Mesendoderm (in vitro differentiated cells): ENCODE measurements around the gene BCLAF1.
"Not testable (repeated sequence)": the region's sequence is repeated elsewhere in the genome, so short reads cannot be mapped to it uniquely, and the experiment has no call there.

ENCODE experiments used
- DNase-seq: peaks from one replicate; pipeline ENCODE4 v3.0.0; 2013
- H2AK5ac ChIP-seq: 2 replicates; pipeline ENCODE4 v1.6.1; 2013; ENCODE audit warnings: low read length, inconsistent platforms
- H2BK120ac ChIP-seq: 2 replicates; pipeline ENCODE4 v1.6.1; 2013; ENCODE audit warnings: low read depth, mild to moderate bottlenecking, low read length, moderate library complexity, mixed read lengths
- H2BK15ac ChIP-seq: replicated peaks from 2 replicates; pipeline ENCODE4 v1.6.1; 2013; ENCODE audit warnings: low read depth, mild to moderate bottlenecking, moderate library complexity
- H2BK5ac ChIP-seq: 2 replicates; pipeline ENCODE4 v1.6.1; 2013; ENCODE audit warnings: low read length, inconsistent platforms
- H3K18ac ChIP-seq: 2 replicates; pipeline ENCODE4 v1.6.1; 2013; ENCODE audit warnings: mild to moderate bottlenecking, low read length, mixed read lengths
- H3K23ac ChIP-seq: one replicate; pipeline ENCODE4 v1.6.1; 2013; ENCODE audit warnings: low read length
- H3K27ac ChIP-seq: 2 replicates; pipeline ENCODE4 v1.5.1; 2013; ENCODE audit warnings: low read depth, mild to moderate bottlenecking, inconsistent platforms, low read length, moderate library complexity
- H3K27me3 ChIP-seq: 2 replicates; pipeline ENCODE4 v1.6.1; 2013; ENCODE audit warnings: low read length, control low read depth, mild to moderate bottlenecking, inconsistent platforms; ENCODE audit not compliant: insufficient read depth, poor library complexity
- H3K36me3 ChIP-seq: 2 replicates; pipeline ENCODE4 v1.6.1; 2013; ENCODE audit warnings: low read length, inconsistent platforms; ENCODE audit not compliant: control insufficient read depth, insufficient read depth
- H3K4ac ChIP-seq: one replicate; pipeline ENCODE4 v1.6.1; 2013; ENCODE audit warnings: low read depth, mild to moderate bottlenecking, low read length, moderate library complexity
- H3K4me1 ChIP-seq: 2 replicates; pipeline ENCODE4 v1.6.1; 2013; ENCODE audit warnings: low read depth, low read length, inconsistent platforms; ENCODE audit not compliant: control insufficient read depth
- H3K4me2 ChIP-seq: 2 replicates; pipeline ENCODE4 v1.6.1; 2013; ENCODE audit warnings: low read length
- H3K4me3 ChIP-seq: 2 replicates; pipeline ENCODE4 v1.5.1; 2013; ENCODE audit warnings: mild to moderate bottlenecking, low read length
- H3K56ac ChIP-seq: one replicate; pipeline ENCODE4 v1.6.1; 2013; ENCODE audit warnings: low read length
- H3K79me1 ChIP-seq: 2 replicates; pipeline ENCODE4 v1.6.1; 2013; ENCODE audit warnings: low read length, inconsistent platforms
- H3K79me2 ChIP-seq: 2 replicates; pipeline ENCODE4 v1.6.1; 2013; ENCODE audit warnings: mild to moderate bottlenecking, low read length; ENCODE audit not compliant: control insufficient read depth, insufficient read depth
- H3K9ac ChIP-seq: 2 replicates; pipeline ENCODE4 v1.6.1; 2013; ENCODE audit warnings: low read length, inconsistent platforms
- H4K5ac ChIP-seq: one replicate; pipeline ENCODE4 v1.6.1; 2013; ENCODE audit warnings: low read length
- H4K8ac ChIP-seq: one replicate; pipeline ENCODE4 v1.6.1; 2013; ENCODE audit warnings: low read depth, mild to moderate bottlenecking, control low read depth, low read length, moderate library complexity
- WGBS: extraction: QIAGEN DNeasy Blood & Tissue Kit; methylation state at CpG from one replicate; pipeline ENCODE4 v1.1.7; 2013; ENCODE audit warnings: low lambda C conversion rate, missing lambda C conversion rate; ENCODE audit not compliant: insufficient coverage; ENCODE audit errors: extremely low coverage; 5-methylcytosine and 5-hydroxymethylcytosine counted together

The BCLAF1 gene

GRCh38 chr6:136317021-136317694 is 27.5 kb upstream of the BCLAF1 start:
- peak; percentile 75 for DNase-seq
- Histone ChIP-seq H3K4me2 (no peak overlapping the region), H3K4me3 (no peak overlapping the region), H3K27ac (no peak overlapping the region), H3K9ac (no peak overlapping the region), H2BK15ac (no peak overlapping the region), H3K23ac (no peak overlapping the region), H3K79me2 (no peaks in the 10 kb centered on the region), H3K27me3 (no peaks in the 10 kb centered on the region), H3K56ac (no peak overlapping the region), H4K5ac (no peak overlapping the region), H3K4ac (no peak overlapping the region), H2AK5ac (no peak overlapping the region), H3K18ac (no peak overlapping the region), H4K8ac (no peak overlapping the region), H3K79me1 (no peaks in the 10 kb centered on the region), H2BK120ac (no peak overlapping the region), H3K4me1 (no peaks in the 10 kb centered on the region), H3K36me3 (no peaks in the 10 kb centered on the region), H2BK5ac (no peak overlapping the region)
- no CpG with 5 or more reads among the region's 5 CpGs for WGBS

- Histone ChIP-seq H3K4me1 (no peaks in the 10 kb centered on the region), H2BK120ac (no peak overlapping the region), H4K5ac (no peak overlapping the region), H3K23ac (no peak overlapping the region), H3K27me3 (no peaks in the 10 kb centered on the region), H3K79me2 (no peaks in the 10 kb centered on the region), H3K9ac (no peak overlapping the region), H2AK5ac (no peak overlapping the region), H4K8ac (no peak overlapping the region), H2BK15ac (no peak overlapping the region), H3K56ac (no peak overlapping the region), H3K36me3 (no peaks in the 10 kb centered on the region), H3K4ac (no peak overlapping the region), H3K79me1 (no peaks in the 10 kb centered on the region), H3K18ac (no peak overlapping the region), H3K4me3 (no peak overlapping the region), H2BK5ac (no peak overlapping the region), H3K4me2 (no peak overlapping the region), H3K27ac (no peak overlapping the region)
- DNase-seq = no peak
- WGBS = no CpG with 5 or more reads among the region's 4 CpGs
Observed at GRCh38 chr6:136315594-136315993, 25.9 kb upstream of the BCLAF1 start.

GRCh38 chr6:136312975-136313374 is 23.3 kb upstream of the BCLAF1 start:
- Histone ChIP-seq H3K27ac (no peak overlapping the region), H2AK5ac (no peak overlapping the region), H3K79me2 (no peaks in the 10 kb centered on the region), H3K27me3 (no peaks in the 10 kb centered on the region), H3K18ac (no peak overlapping the region), H3K4me1 (no peaks in the 10 kb centered on the region), H3K79me1 (no peaks in the 10 kb centered on the region), H3K4me3 (no peak overlapping the region), H3K4me2 (no peak overlapping the region), H3K23ac (no peak overlapping the region), H2BK120ac (no peak overlapping the region), H3K4ac (no peak overlapping the region), H4K8ac (no peak overlapping the region), H2BK5ac (no peak overlapping the region), H3K9ac (no peak overlapping the region), H4K5ac (no peak overlapping the region), H3K56ac (no peak overlapping the region), H3K36me3 (no peaks in the 10 kb centered on the region), H2BK15ac (no peak overlapping the region)
- no peak for DNase-seq
- no CpG with 5 or more reads among the region's 3 CpGs for WGBS

DNA sequence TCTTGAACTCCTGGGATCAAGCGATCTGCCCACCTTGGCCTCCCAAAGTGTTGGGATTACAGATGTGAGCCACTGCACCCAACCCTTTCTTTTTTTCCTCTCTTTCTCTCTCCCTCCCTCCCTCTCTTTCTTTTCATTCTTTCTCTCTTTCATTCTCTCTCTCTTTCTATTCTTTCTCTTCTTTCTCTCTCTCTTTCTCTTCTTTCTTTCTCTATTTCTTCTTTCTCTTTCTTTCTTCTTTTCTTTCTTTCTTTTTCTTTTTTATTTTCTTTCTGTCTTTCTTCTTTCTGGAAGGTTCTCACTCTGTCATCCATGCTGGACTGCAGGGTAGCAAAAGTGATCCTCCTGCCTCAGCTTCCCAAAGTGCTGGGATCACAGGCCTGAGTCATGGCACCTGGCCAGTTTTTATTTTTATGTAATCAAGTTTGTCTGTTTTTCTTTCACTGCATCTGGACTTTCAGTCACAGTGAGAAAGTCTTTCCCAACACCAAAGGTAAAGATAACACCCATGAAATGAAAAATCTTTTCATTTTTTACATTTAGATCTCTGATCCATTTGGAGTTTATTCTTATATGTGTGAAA is 20.2 kb upstream of the BCLAF1 start:
- WGBS = no CpG with 5 or more reads among the region's 1 CpG

DNA sequence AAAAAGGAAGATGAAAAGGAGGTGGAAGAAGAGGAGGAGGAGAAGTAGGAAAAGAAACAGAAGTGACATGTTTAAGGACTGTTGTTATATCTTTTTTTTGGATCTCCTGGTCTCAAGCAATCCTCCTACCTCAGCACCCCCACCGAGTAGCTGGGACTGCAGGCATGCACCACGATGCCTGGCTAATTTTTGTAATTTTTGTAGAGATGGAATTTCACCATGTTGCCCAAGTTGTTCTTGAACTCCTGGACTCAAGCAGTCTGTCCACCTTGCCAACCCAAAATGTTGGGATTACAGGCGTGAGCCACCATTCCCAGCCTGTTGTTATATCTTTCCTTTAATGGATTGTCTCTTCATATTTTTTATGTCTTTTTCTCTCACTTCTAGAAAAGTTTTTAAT is 19.5 kb upstream of the BCLAF1 start:
- Histone ChIP-seq H2BK5ac (no peak overlapping the region), H3K36me3 (no peaks in the 10 kb centered on the region), H3K4me1 (no peaks in the 10 kb centered on the region), H4K8ac (no peak overlapping the region), H3K23ac (no peak overlapping the region), H3K18ac (no peak overlapping the region), H2BK15ac (no peak overlapping the region), H2BK120ac (no peak overlapping the region), H3K4ac (no peak overlapping the region), H3K56ac (no peak overlapping the region), H3K79me2 (no peaks in the 10 kb centered on the region), H3K4me3 (no peak overlapping the region), H2AK5ac (no peak overlapping the region), H3K27ac (no peak overlapping the region), H3K79me1 (no peaks in the 10 kb centered on the region), H4K5ac (no peak overlapping the region), H3K27me3 (no peaks in the 10 kb centered on the region), H3K4me2 (no peak overlapping the region), H3K9ac (no peak overlapping the region)
- no peak for DNase-seq
- WGBS = no CpG with 5 or more reads among the region's 3 CpGs

More for the DNA sequence above, 20.2 kb upstream of the BCLAF1 start:
- DNase-seq = no peak
- no peak overlapping the region for H3K18ac ChIP-seq
- H2BK5ac ChIP-seq = no peak overlapping the region
- no peak overlapping the region for H4K8ac ChIP-seq
- no peaks in the 10 kb centered on the region for H3K79me1 ChIP-seq
- no peak overlapping the region for H3K9ac ChIP-seq
- H2BK15ac ChIP-seq = no peak overlapping the region
- no peak overlapping the region for H3K56ac ChIP-seq
- H3K4me1 ChIP-seq = no peaks in the 10 kb centered on the region
- no peak overlapping the region for H4K5ac ChIP-seq
- no peak overlapping the region for H2BK120ac ChIP-seq
- H3K4me3 ChIP-seq = no peak overlapping the region
- H3K79me2 ChIP-seq = no peaks in the 10 kb centered on the region
- H3K27ac ChIP-seq = no peak overlapping the region
- H3K4me2 ChIP-seq = no peak overlapping the region
- H3K23ac ChIP-seq = no peak overlapping the region
- no peak overlapping the region for H2AK5ac ChIP-seq
- H3K4ac ChIP-seq = no peak overlapping the region
- no peaks in the 10 kb centered on the region for H3K27me3 ChIP-seq
- H3K36me3 ChIP-seq = no peaks in the 10 kb centered on the region

DNA sequence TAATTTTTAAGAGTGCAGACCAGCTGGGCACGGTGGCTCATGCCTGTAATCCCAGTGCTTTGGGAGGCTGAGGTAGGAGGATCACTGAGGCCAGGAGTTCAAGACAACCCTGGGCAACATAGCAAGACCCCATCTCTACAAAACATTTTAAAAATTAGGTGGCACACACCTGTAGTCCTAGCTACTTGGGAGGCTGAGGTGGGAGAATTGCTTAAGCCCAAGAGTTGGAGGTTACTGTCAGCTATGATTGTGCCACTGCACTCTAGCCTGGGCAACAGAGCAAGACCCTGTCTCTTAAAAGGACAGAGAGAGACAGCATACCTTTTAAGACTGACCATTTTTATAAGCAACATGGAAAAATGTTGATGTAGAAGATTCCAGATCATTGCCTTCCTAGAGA is 18.8 kb upstream of the BCLAF1 start:
- not testable (repeated sequence) for H2BK5ac ChIP-seq, H3K4me2 ChIP-seq, H3K27me3 ChIP-seq, H2BK15ac ChIP-seq, H3K79me1 ChIP-seq, H2BK120ac ChIP-seq, H3K4me1 ChIP-seq, H4K8ac ChIP-seq, H3K9ac ChIP-seq, H3K79me2 ChIP-seq, H3K36me3 ChIP-seq, H3K4me3 ChIP-seq, H3K56ac ChIP-seq, H3K4ac ChIP-seq, H3K18ac ChIP-seq, DNase-seq, H4K5ac ChIP-seq, H3K27ac ChIP-seq, H3K23ac ChIP-seq, H2AK5ac ChIP-seq
- WGBS = no CpG with 5 or more reads among the region's 1 CpG
